ENCODE data around the gene PYROXD2. TPM values are rescaled to one million over a fixed set of nuclear protein-coding genes. Genes with fewer than 3 reads are reported as not detected.

PYROXD2 gene
- total and polyA plus RNA-seq, 2 of the 13 experiments (the other 11 are each of a cell fraction or from before 2014, with no cell fraction given): 2.0 to 6.2 TPM

GRCh38 chr10:98414932-98415730 is at the start of gene PYROXD2 (continued):
- TF ChIP-seq MAZ (IDR thresholded peaks at IDR 0.05; ENCODE audit: borderline replicate concordance, low read depth, low read length): peak; percentile 77
- TF ChIP-seq MAZ (CRISPR knock-in tag; IDR thresholded peaks at IDR 0.05; ENCODE audit: low read depth): peak; percentile 74
- peak; percentile 55 for TF ChIP-seq CBX1 (IDR thresholded peaks at IDR 0.05; ENCODE audit: low read depth)
- no peak for TF ChIP-seq ZNF609 (CRISPR knock-in tag; IDR thresholded peaks at IDR 0.05; ENCODE audit: borderline replicate concordance)
- TF ChIP-seq ZNF101 (CRISPR knock-in tag; IDR thresholded peaks at IDR 0.05; ENCODE audit: borderline replicate concordance, low read depth): no peak
- TF ChIP-seq ZNF333 (CRISPR knock-in tag; IDR thresholded peaks at IDR 0.05; ENCODE audit: borderline replicate concordance): peak; percentile 93; the same call in 1 of the 2 replicates
- TF ChIP-seq ELF3 (CRISPR knock-in tag; IDR thresholded peaks at IDR 0.05): peak; percentile 89; the same call in 1 of the 2 replicates
- TF ChIP-seq TP53 (CRISPR knock-in tag; conservative IDR thresholded peaks at IDR 0.05): no peak
- TF ChIP-seq NFE2L1 (CRISPR knock-in tag; IDR thresholded peaks at IDR 0.05; ENCODE audit: borderline replicate concordance): no peak
- no peak for TF ChIP-seq PPARG (CRISPR knock-in tag; conservative IDR thresholded peaks at IDR 0.05)
- 0 out of 2 replicates have a peak, but pooled peaks have one; percentile 29 for TF ChIP-seq NCOA5 (CRISPR knock-in tag; IDR thresholded peaks at IDR 0.05)
- peak; percentile 85; the same call in 1 of the 2 replicates for TF ChIP-seq SETDB1 (CRISPR knock-in tag; IDR thresholded peaks at IDR 0.05; ENCODE audit: borderline replicate concordance)
- TF ChIP-seq, protein P1, sequence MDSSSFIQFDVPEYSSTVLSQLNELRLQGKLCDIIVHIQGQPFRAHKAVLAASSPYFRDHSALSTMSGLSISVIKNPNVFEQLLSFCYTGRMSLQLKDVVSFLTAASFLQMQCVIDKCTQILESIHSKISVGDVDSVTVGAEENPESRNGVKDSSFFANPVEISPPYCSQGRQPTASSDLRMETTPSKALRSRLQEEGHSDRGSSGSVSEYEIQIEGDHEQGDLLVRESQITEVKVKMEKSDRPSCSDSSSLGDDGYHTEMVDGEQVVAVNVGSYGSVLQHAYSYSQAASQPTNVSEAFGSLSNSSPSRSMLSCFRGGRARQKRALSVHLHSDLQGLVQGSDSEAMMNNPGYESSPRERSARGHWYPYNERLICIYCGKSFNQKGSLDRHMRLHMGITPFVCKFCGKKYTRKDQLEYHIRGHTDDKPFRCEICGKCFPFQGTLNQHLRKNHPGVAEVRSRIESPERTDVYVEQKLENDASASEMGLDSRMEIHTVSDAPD (CRISPR knock-in tag; IDR thresholded peaks at IDR 0.05): peak; percentile 23; the same call in 1 of the 2 replicates
